ENCODE results near the gene CDKN2B-AS1.

- TF ChIP-seq CTCF (IDR thresholded peaks at IDR 0.05) (no peak), EZH2 (IDR thresholded peaks at IDR 0.05; ENCODE audit: borderline replicate concordance, insufficient read depth, low read depth, low read length, poor library complexity, severe bottlenecking) (no peak)
These were observed 175.3 kb downstream of the CDKN2B-AS1 start for GRCh38 chr9:22169727-22170503.
